Stimulated activated CD8-positive, alpha-beta memory T cell treated with anti-CD3 and anti-CD28 coated beads, Interleukin-4, amount 100 ng/mL, for 1 hour (primary cell): ENCODE results near the gene ABCB11.
"Not testable (repeated sequence)": the region's sequence is repeated elsewhere in the genome, so short reads cannot be mapped to it uniquely, and the experiment has no call there.

Source experiments
- DNase-seq, 2 donors: peaks; one replicate each; pipeline ENCODE4 v3.0.0-alpha.2; 2020; ENCODE audit warnings: low read depth in 2 of 2, low spot score in 1 of 2

ABCB11 gene

GRCh38 chr2:169031202-169031601, at the start of gene ABCB11:
TSS of gene ABCB11 (minus strand) at chr2:169031324. CDS start at chr2:169018125, 13,199 bp downstream.
- no peak for DNase-seq

DNA sequence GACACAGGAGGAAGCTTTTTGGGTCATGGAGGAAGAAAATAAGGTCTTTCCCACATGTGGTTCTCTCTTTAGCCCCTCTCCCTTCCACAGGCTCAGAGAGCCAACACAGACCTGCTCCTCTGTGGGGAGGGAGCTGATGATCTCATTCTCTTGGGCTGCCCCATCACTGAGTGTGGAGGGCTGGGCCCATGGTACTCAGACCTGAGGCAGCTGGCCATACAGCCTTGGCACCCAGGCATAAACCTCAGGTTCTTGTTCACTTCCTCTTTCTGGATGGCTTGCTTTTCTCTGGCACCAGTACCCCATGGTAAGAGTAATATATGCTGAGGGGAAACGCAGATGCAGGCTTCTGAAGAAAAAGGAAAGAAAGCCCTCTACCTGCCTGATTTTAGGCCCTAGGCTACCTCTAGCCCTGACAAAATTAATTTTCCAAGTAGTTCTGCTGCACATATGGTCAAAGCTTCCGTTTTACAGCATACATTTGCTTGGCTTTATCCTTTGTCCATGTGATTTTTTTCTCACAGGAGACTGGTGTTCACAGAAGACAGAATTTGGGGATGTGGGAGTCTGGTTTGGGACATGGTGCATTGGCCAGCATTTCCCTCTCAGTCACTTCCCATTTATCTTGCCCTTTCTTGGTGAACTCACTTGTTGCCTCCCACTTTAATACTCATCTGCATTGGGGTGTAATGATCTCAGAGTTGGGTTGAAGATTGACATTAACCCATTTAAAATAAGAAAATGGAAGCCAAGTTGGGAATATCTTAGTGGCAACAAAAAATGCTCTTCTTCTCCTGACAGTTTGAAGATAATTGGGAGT, 49.3 kb upstream of the ABCB11 start:
- DNase-seq, result no peak

- DNase-seq, result no peak
Observed at GRCh38 chr2:169077674-169078240, 46.6 kb upstream of the ABCB11 start.

DNA sequence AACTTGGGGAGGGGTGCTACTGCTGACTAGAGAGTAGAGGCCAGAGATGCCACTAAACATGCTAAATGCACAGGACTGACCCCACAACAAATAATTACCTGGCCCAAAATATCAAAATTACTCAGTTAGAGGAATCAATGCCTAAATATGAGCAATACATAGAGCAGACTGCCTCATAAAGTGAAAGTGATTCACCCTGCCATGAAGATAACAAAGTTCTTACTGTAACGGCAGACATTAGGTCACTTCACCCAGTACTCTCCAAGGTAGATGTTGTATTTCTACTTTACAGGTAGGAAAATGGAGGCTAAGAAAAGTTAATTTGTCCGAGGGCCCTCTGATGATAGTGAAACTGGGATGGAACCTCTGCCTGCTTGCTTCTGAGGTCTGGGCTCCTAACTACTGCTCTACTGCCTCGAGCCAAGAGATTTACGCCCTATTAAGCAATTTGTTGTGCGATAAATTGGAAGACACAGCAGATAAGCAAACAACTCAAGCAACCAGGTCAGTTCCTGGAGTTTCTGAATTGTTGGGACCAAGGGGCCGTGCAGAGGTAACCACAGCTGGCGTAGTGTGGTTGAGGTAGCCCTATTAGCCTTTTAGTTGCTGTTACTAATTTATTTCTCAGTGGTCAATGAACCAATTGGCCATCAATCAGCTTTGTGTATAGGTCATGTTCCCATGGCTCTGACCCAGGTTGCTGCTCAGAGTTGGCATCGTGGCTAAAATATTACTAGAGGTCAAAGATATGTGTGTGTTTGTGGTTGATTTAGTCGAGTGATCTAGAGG, 43.0 kb upstream of the ABCB11 start:
- DNase-seq, result no peak

DNA sequence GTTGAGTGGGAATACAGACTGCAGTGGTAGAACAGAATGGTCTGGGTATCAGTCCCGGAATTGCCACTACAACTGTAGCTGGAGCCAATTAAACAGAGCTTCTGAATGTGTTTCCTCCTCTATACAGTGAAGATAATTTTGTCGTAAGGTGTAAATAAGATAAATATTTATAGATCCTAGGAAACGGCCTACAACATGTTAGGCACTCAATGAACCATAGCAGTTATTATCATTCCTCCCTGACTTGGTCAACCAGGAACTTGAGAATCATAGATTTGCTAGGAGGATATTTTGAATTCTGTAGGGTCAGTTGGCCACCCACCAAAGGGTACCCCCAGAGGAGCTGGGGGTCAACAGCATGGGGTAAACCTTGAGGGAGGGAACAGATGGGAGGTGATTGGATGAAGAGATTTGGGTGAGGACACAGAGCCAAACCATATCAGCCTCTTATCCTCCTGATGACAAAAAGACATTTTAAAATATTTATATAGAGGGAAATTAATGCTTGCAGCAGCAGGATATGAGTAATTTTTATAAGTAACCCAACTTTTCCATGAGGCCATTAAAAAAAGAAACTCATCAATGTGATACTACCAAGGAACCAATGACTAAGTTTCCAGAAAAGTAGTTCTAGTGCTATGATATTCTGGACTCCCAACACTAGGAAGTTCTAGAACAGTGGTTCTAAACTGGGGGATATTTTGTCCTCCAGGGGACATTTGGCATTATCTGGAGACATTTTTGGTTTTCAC, 42.3 kb upstream of the ABCB11 start:
- DNase-seq, result no peak

GRCh38 chr2:169072163-169072925, 41.2 kb upstream of the ABCB11 start:
- no peak for DNase-seq

DNA sequence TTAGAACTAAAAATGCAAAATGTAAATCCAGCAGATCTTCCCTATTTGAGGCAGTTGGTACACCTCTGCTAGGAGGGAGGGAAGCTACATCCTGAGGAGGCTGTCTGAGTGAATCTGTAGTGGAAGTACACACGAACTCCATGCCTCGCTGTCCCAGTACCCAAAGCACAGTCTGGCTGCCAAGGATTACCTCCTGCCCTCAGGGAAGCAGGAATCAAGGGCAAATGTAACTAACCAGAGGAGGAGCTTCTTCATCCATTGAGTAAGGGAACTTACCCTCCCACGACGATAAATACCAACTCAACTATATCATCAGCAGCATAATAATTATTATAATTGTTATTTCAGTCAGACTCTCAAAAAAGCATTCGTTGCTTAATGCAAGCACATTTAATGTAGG, 40.3 kb upstream of the ABCB11 start:
- DNase-seq, result no peak

GRCh38 chr2:169069833-169070232, 38.7 kb upstream of the ABCB11 start:
- DNase-seq, result no peak

DNA sequence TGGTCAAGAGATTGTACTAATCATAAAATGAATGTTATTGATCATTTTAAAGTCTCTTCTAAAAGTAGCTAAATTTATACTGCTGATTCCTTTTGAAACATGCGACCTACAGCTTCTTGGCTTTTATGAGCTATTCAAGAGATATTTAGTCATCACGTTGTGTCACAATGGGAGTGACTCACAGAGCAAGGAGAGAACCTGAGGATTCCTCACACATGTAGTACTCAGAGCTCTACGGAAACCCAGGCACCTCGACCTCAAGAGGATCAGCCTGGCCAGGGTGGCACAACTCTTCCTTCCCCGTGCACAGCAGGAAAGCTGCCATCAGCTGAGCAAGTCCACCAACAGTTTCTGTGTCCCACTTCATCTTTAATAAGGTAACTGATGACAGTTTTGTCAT, 38.2 kb upstream of the ABCB11 start, which contains the start of gene DHRS9:
DHRS9 (plus strand) TSS at position 223 of the 400 bp plus-strand sequence. CDS start 12,019 bp downstream, outside the sequence.
- DNase-seq, result no peak

DNA sequence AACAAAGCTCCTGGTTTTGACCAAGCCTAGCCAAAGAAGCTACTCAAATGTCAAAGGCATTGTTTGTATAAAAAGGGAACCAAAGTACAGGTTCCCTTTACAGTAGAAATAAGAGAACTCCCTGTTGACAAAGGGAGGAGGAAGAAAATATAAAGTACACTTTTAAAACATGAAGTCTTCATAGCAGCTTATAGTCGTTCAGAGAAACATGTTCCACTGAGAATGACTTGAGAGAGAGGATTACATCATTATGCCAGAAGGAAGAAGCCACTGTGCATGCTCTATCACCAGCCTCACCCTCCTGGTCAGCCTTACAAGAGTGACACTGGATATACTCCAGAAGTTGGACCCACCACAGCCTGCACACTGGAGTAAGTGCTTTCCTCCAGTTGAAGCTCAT, 35.8 kb upstream of the ABCB11 start:
- no peak for DNase-seq

- DNase-seq, result no peak
Observed at GRCh38 chr2:169065864-169066517, 34.9 kb upstream of the ABCB11 start.

DNA sequence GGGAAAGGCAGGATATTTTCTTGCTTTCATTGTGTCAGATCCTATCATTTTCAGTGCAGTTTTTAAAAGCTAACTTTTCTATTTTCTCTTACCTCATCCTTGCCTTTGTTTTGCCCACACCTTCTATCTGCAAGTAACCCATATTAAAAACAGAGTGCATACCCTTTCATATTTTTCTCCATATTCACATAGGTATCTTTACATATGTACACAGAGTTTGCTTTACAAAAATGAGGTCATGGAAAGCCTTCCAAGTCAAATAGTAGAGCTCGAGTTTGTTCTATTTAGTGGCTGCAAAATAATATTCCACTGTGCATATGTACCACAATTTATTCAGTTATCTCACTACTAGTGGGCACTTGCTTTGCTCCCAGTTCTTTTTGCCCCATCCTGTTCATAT, 34.3 kb upstream of the ABCB11 start:
- no peak for DNase-seq

- not testable (repeated sequence) for DNase-seq
Observed at GRCh38 chr2:169064199-169064598, 33.1 kb upstream of the ABCB11 start.

GRCh38 chr2:169054575-169054974, 23.5 kb upstream of the ABCB11 start:
- DNase-seq, result not testable (repeated sequence)

GRCh38 chr2:169050476-169051240, 19.5 kb upstream of the ABCB11 start:
- DNase-seq, result no peak

- no peak for DNase-seq
Observed at GRCh38 chr2:169049142-169049541, 18.0 kb upstream of the ABCB11 start.

- no peak for DNase-seq
Observed at GRCh38 chr2:169047256-169048250, 16.4 kb upstream of the ABCB11 start.
